OCI-M2 (cell line): ENCODE data around the gene ITM2C.

Source experiments
- DNase-seq: peaks from one replicate; lab custom pipeline; 2025; ENCODE audit not compliant: unreplicated experiment; lab: John Stamatoyannopoulos, UW

ITM2C gene

GRCh38 chr2:230872151-230872967 lies 7.6 kb downstream of the ITM2C start:
- no peak for DNase-seq

- DNase-seq: no peak
Measured at GRCh38 chr2:230872968-230873660, 8.4 kb downstream of the ITM2C start.

- no peak for DNase-seq
Measured at GRCh38 chr2:230873661-230874401, 9.1 kb downstream of the ITM2C start.

GRCh38 chr2:230874456-230874855 lies 9.7 kb downstream of the ITM2C start:
- DNase-seq: no peak

GRCh38 chr2:230874876-230875275 lies 10.1 kb downstream of the ITM2C start:
- no peak for DNase-seq

GRCh38 chr2:230875347-230876315 lies 10.9 kb downstream of the ITM2C start:
- no peak for DNase-seq

GRCh38 chr2:230877116-230877758 lies 12.5 kb downstream of the ITM2C start:
- no peak for DNase-seq

- no peak for DNase-seq
Measured at GRCh38 chr2:230877759-230878598, 13.2 kb downstream of the ITM2C start.

- no peak for DNase-seq
Measured at GRCh38 chr2:230878599-230879188, 14.0 kb downstream of the ITM2C start.

- no peak for DNase-seq
Measured at GRCh38 chr2:230879271-230879882, 14.6 kb downstream of the ITM2C start.

- DNase-seq: no peak
Measured at GRCh38 chr2:230879891-230880290, 15.1 kb downstream of the ITM2C start.

GRCh38 chr2:230881840-230882239 lies 17.1 kb downstream of the ITM2C start:
- DNase-seq: no peak

GRCh38 chr2:230885463-230886130 lies 20.9 kb downstream of the ITM2C start:
- no peak for DNase-seq

- DNase-seq: no peak
Measured at GRCh38 chr2:230886206-230886605, 21.5 kb downstream of the ITM2C start.

- no peak for DNase-seq
Measured at GRCh38 chr2:230886671-230887071, 21.9 kb downstream of the ITM2C start.

GRCh38 chr2:230887342-230887741 lies 22.6 kb downstream of the ITM2C start:
- no peak for DNase-seq

- no peak for DNase-seq
Measured at GRCh38 chr2:230888824-230889400, 24.2 kb downstream of the ITM2C start.
